Smooth muscle cell (in vitro differentiated cells): Measurements from ENCODE around the gene STON2. TPM values are rescaled to one million over a fixed set of nuclear protein-coding genes. Genes with fewer than 3 reads are reported as not detected.

Experiments
- DNase-seq: peaks from one replicate; lab custom pipeline; 2025; ENCODE audit not compliant: unreplicated experiment; lab: John Stamatoyannopoulos, UW
- H2AFZ ChIP-seq: fragments of 200-600 bp; sonication (generic); 2 replicates; pipeline ENCODE4 v1.6.0; 2016; ENCODE audit warnings: antibody characterized with exemption, low read depth, mild to moderate bottlenecking
- H3F3A ChIP-seq: fragments of 200-600 bp; sonication (generic); 2 replicates; pipeline ENCODE4 v1.6.0; 2017; ENCODE audit warnings: antibody characterized with exemption, low read depth
- H3K27ac ChIP-seq: fragments of 200-600 bp; sonication (generic); 2 replicates; pipeline ENCODE4 v1.5.1; 2016; ENCODE audit warnings: low read depth, mild to moderate bottlenecking
- H3K27me3 ChIP-seq: fragments of 200-600 bp; sonication (generic); 2 replicates; pipeline ENCODE4 v1.6.1; 2016; ENCODE audit warnings: low read depth, mild to moderate bottlenecking
- H3K36me3 ChIP-seq: fragments of 200-600 bp; sonication (generic); 2 replicates; pipeline ENCODE4 v1.5.1; 2016; ENCODE audit warnings: low read depth
- H3K4me1 ChIP-seq: fragments of 200-600 bp; sonication (generic); 2 replicates; pipeline ENCODE4 v1.5.1; 2016; ENCODE audit warnings: low read depth
- H3K4me2 ChIP-seq: fragments of 200-600 bp; sonication (generic); 2 replicates; pipeline ENCODE4 v1.6.0; 2016; ENCODE audit warnings: mild to moderate bottlenecking
- H3K4me3 ChIP-seq: fragments of 200-600 bp; sonication (generic); 2 replicates; pipeline ENCODE4 v1.5.1; 2016; ENCODE audit warnings: mild to moderate bottlenecking
- H3K79me2 ChIP-seq: fragments of 200-600 bp; sonication (generic); 2 replicates; pipeline ENCODE4 v1.6.0; 2016; ENCODE audit warnings: low read depth, mild to moderate bottlenecking
- H3K9ac ChIP-seq: fragments of 200-600 bp; sonication (generic); 2 replicates; pipeline ENCODE4 v1.6.0; 2016; ENCODE audit warnings: low read depth
- H3K9me3 ChIP-seq: fragments of 200-600 bp; sonication (generic); replicated peaks from 2 replicates; pipeline ENCODE4 v1.5.1; 2016; ENCODE audit warnings: low read depth
- H4K20me1 ChIP-seq: fragments of 200-600 bp; sonication (generic); 2 replicates; pipeline ENCODE4 v1.6.0; 2016; ENCODE audit warnings: low read depth
- CTCF ChIP-seq: fragments of 200-600 bp; sonication (generic); IDR thresholded peaks from 2 replicates; pipeline ENCODE4 v1.5.1; 2017; ENCODE audit warnings: borderline replicate concordance, mild to moderate bottlenecking, antibody characterized with exemption; ENCODE audit not compliant: insufficient read depth, poor library complexity, severe bottlenecking
- WGBS: methylation state at CpG from one replicate; pipeline ENCODE4 v1.1.7; 2016; ENCODE audit warnings: low lambda C conversion rate; 5-methylcytosine and 5-hydroxymethylcytosine counted together
- polyA plus RNA-seq: library from polyadenylated mRNA; unstranded; fragments of >200 nt; fragmentation: Nextera tagmentation; extraction: Ambion mirVana; gene quantifications from 2 replicates; pipeline ENCODE4 v1.2.1, GENCODE V29; 2016
- total RNA-seq: library from RNA; depleted of rRNA; stranded (reverse); fragments of >200 nt; gene quantifications from 2 replicates; pipeline ENCODE4 v1.2.3, GENCODE V29; 2014

Gene STON2
- total and polyA plus RNA-seq, 2 experiments from 2014 or later, result 1.7 to 43.6 TPM

- Histone ChIP-seq H3K9ac (no peak overlapping the region), H3F3A (no peaks in the 10 kb centered on the region), H3K79me2 (no peaks in the 10 kb centered on the region), H3K27me3 (peaks cover 28% of the 10 kb centered on the region), H4K20me1 (no peaks in the 10 kb centered on the region), H3K4me2 (no peak overlapping the region), H2AFZ (no peak overlapping the region), H3K36me3 (no peaks in the 10 kb centered on the region), H3K4me1 (no peaks in the 10 kb centered on the region), H3K27ac (no peak overlapping the region), H3K4me3 (no peak overlapping the region), H3K9me3 (no peaks in the 10 kb centered on the region)
- no peak for DNase-seq
- TF ChIP-seq CTCF, result no peak
- WGBS, result 92% methylated on average over 3 of the region's 3 CpGs
These were observed 39.9 kb upstream of the STON2 start for GRCh38 chr14:81440041-81440440.

- Histone ChIP-seq H3K79me2 (no peaks in the 10 kb centered on the region), H2AFZ (no peak overlapping the region), H3K27me3 (peaks cover 30% of the 10 kb centered on the region), H3K9me3 (no peaks in the 10 kb centered on the region), H3K27ac (no peak overlapping the region), H3F3A (no peaks in the 10 kb centered on the region), H3K4me3 (no peak overlapping the region), H3K36me3 (no peaks in the 10 kb centered on the region), H4K20me1 (no peaks in the 10 kb centered on the region), H3K9ac (no peak overlapping the region), H3K4me2 (no peak overlapping the region), H3K4me1 (peaks cover 9% of the 10 kb centered on the region)
- WGBS, result 62% methylated on average over 4 of the region's 4 CpGs
- TF ChIP-seq CTCF, result no peak
- no peak for DNase-seq
These were observed 37.1 kb upstream of the STON2 start for GRCh38 chr14:81437244-81437643.

GRCh38 chr14:81436296-81437138 is 36.4 kb upstream of the STON2 start:
- H4K20me1 ChIP-seq, result no peaks in the 10 kb centered on the region
- H3K27me3 ChIP-seq, result peaks cover 30% of the 10 kb centered on the region
- DNase-seq, result no peak
- no peak overlapping the region for H3K9ac ChIP-seq
- WGBS, result 2% methylated on average over 67 of the region's 79 CpGs
- no peak overlapping the region for H3K27ac ChIP-seq
- no peaks in the 10 kb centered on the region for H3F3A ChIP-seq
- H3K79me2 ChIP-seq, result no peaks in the 10 kb centered on the region
- H2AFZ ChIP-seq, result peak overlapping the region; percentile 59
- H3K4me3 ChIP-seq, result peak overlapping the region; percentile 56
- peak overlapping the region; percentile 90 for H3K4me2 ChIP-seq
- no peaks in the 10 kb centered on the region for H3K36me3 ChIP-seq
- H3K9me3 ChIP-seq, result no peaks in the 10 kb centered on the region
- H3K4me1 ChIP-seq, result peaks cover 9% of the 10 kb centered on the region
- TF ChIP-seq CTCF, result no peak
